OCI-LY7 (cell line): ENCODE data around the gene PDZD2.

Source experiments
- CTCF ChIP-seq: fragments of 200-600 bp; sonication (generic); conservative IDR thresholded peaks from 2 replicates; pipeline ENCODE4 v1.5.1; 2014; ENCODE audit warnings: mild to moderate bottlenecking, antibody characterized with exemption, low read length, moderate library complexity, mixed read lengths
- EZH2phosphoT487 ChIP-seq: fragments of 200-600 bp; sonication (generic); IDR thresholded peaks from 2 replicates; pipeline ENCODE4 v1.6.1; 2018; ENCODE audit warnings: low read depth, borderline replicate concordance, mild to moderate bottlenecking, mixed run types, antibody characterized with exemption, low read length, moderate library complexity, mixed read lengths

DNA sequence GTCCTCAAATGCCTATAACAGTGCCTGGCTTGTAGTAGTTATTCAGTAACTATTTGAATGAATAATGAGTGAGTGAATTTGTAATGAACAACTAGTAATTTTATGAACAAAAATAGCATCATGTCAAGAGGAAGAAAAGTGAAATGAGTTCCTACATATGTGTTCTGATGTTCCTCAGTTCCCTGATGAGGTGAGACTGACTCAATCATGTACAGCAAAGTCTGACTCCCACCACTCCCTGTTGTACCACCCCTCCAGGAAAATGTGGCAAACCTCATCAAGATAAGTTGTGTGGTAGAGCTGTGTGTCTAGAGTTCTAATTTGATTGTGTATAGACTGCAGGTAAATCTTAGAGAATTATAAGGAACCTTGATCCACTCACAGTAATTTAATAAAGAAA, 333.6 kb downstream of the PDZD2 start:
- no peak for TF ChIP-seq CTCF
- no peak for TF ChIP-seq EZH2phosphoT487
